ENCODE results near the gene CLSTN2.

- no peak for TF ChIP-seq ZNF740 (CRISPR knock-in tag; IDR thresholded peaks at IDR 0.05)
- no peak for TF ChIP-seq ZNF713 (CRISPR knock-in tag; IDR thresholded peaks at IDR 0.05)
- no peak for TF ChIP-seq CTCF (CRISPR knock-in tag; IDR thresholded peaks at IDR 0.05)
- TF ChIP-seq SMYD3 (CRISPR knock-in tag; IDR thresholded peaks at IDR 0.05) = no peak
- no peak for TF ChIP-seq POLR2A (IDR thresholded peaks at IDR 0.05; ENCODE audit: insufficient read depth in 1 of 2, low read depth in 2 of 2, low read length in 2 of 2)
- no peak for TF ChIP-seq ZSCAN30 (CRISPR knock-in tag; IDR thresholded peaks at IDR 0.05)
- TF ChIP-seq BCL3 (CRISPR knock-in tag; IDR thresholded peaks at IDR 0.05) = no peak
- TF ChIP-seq SP1 (IDR thresholded peaks at IDR 0.05) = no peak
- no peak for TF ChIP-seq SP1 (CRISPR knock-in tag; IDR thresholded peaks at IDR 0.05)
- TF ChIP-seq KLF13 (CRISPR knock-in tag; IDR thresholded peaks at IDR 0.05) = no peak
- no peak for TF ChIP-seq MLX (CRISPR knock-in tag; IDR thresholded peaks at IDR 0.05)
- TF ChIP-seq ZBTB14 (CRISPR knock-in tag; IDR thresholded peaks at IDR 0.05) = no peak
- TF ChIP-seq FOXP1 (IDR thresholded peaks at IDR 0.05) = no peak
- no peak for TF ChIP-seq FOXP1 (CRISPR knock-in tag; IDR thresholded peaks at IDR 0.05)
These were observed 488.2 kb downstream of the CLSTN2 start for GRCh38 chr3:140423146-140423545.
